Left ventricle myocardium inferior (tissue), 1 donor: ENCODE measurements around the gene MBD2. TPM values are rescaled to one million over a fixed set of nuclear protein-coding genes. Genes with fewer than 3 reads are reported as not detected.
A peak's percentile ranks its signal among the peaks of the same experiment; 100 is the strongest.

Experiments used
- DNase-seq: peaks from one replicate; pipeline ENCODE4 v3.0.0-alpha.2; 2020
- H3K27ac ChIP-seq: fragments of 200-600 bp; replicated peaks from 2 replicates; pipeline ENCODE4 v1.8.0; 2021
- H3K27me3 ChIP-seq: fragments of 200-600 bp; 2 replicates; pipeline ENCODE4 v1.8.0; 2021; ENCODE audit warnings: low read depth
- H3K36me3 ChIP-seq: fragments of 200-600 bp; 2 replicates; pipeline ENCODE4 v1.8.0; 2021
- H3K4me1 ChIP-seq: fragments of 200-600 bp; 2 replicates; pipeline ENCODE4 v1.8.0; 2021
- H3K4me3 ChIP-seq: fragments of 200-600 bp; 2 replicates; pipeline ENCODE4 v1.8.0; 2021; ENCODE audit warnings: mild to moderate bottlenecking, moderate library complexity
- H3K9me3 ChIP-seq: fragments of 200-600 bp; replicated peaks from 2 replicates; pipeline ENCODE4 v1.8.0; 2021
- CTCF ChIP-seq: fragments of 200-600 bp; IDR thresholded peaks from 2 replicates; pipeline ENCODE4 v1.8.0; 2021; ENCODE audit warnings: antibody characterized with exemption, mild to moderate bottlenecking, borderline replicate concordance
- intact Hi-C: fragments of 100-400 bp; cut with micrococcal nuclease; formaldehyde crosslinking; loops from one replicate; pipeline ENCODE4 v1.11.0; 2022
- total RNA-seq: library from RNA; stranded (reverse); fragmentation: NEBNext Ultra II Directional; extraction: Animal tissue kit (Norgen Biotek cat#: 25700); gene quantifications from one replicate; pipeline ENCODE4 v1.2.1, GENCODE V29; 2021
- donor health status: DM: no; HTN: yes; CAD: no; lungs with severe emphysema.

The MBD2 gene
- total RNA-seq, 1 donor from 2014 or later, result 43.7 TPM

DNA sequence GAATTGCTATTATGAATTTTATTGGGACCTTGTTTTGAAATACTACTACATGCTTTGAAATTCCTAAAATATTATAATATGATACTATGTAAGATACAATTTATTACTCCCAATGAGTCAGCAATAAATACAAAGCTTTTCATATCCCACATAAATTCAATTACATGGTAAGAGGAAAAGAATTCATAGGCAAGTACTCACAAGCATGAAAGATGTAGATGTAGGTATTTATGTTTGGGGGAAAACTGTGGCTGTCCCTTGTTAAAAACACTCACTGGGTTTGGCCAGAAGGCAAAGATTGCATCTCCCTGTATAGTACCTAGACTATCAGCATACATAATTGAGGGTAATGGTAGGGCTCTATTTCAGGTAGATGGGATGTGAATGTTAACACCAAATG, 90.4 kb downstream of the MBD2 start:
- Histone ChIP-seq H3K4me3 (no peak overlapping the region), H3K4me1 (peaks cover 7% of the 10 kb centered on the region), H3K27ac (no peak overlapping the region), H3K36me3 (no peaks in the 10 kb centered on the region), H3K9me3 (peaks cover 10% of the 10 kb centered on the region), H3K27me3 (no peaks in the 10 kb centered on the region)
- no peak for TF ChIP-seq CTCF
- intact Hi-C loops, result no loop called here
- no peak for DNase-seq

GRCh38 chr18:54130631-54131030, 93.8 kb downstream of the MBD2 start:
- Histone ChIP-seq H3K36me3 (no peaks in the 10 kb centered on the region), H3K27me3 (no peaks in the 10 kb centered on the region), H3K9me3 (no peaks in the 10 kb centered on the region), H3K4me3 (no peak overlapping the region), H3K4me1 (peaks cover 7% of the 10 kb centered on the region), H3K27ac (no peak overlapping the region)
- intact Hi-C loops, result no loop called here
- TF ChIP-seq CTCF, result no peak
- DNase-seq, result no peak

GRCh38 chr18:54130177-54130576, 94.3 kb downstream of the MBD2 start:
- no peak for TF ChIP-seq CTCF
- no peak overlapping the region for H3K27ac ChIP-seq
- no peaks in the 10 kb centered on the region for H3K27me3 ChIP-seq
- H3K36me3 ChIP-seq, result no peaks in the 10 kb centered on the region
- H3K4me3 ChIP-seq, result no peak overlapping the region
- H3K4me1 ChIP-seq, result peaks cover 7% of the 10 kb centered on the region
- intact Hi-C loops, result no loop called here
- H3K9me3 ChIP-seq, result no peaks in the 10 kb centered on the region
- no peak for DNase-seq

DNA sequence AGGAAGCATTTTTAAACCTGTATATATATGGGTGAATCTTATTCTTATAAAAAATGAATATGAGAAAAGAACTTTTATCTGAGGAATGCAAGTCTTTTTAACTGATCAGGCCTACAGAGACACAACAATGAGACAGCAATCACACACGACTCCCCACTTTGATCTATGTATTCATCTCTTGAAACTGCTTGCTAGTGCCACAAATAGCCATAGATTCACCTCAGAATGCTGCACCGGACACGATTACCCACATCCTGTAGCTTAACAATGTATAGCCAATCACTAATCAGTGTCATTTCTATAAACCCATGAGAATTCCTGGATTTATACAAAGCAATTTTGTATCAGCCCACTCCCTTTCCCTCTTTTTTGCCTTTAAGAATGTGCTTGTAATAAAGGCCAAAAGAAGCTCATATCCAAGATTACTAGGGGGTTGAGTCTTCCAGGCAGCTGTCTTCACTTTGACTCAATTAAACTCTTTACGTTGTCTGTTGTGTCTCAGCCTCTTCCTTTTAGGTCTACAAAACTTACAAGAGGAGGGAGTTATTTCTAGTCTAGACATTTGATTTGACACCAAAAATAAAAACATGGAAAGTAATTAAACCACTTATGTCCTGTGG, 94.9 kb downstream of the MBD2 start:
- Histone ChIP-seq H3K27me3 (no peaks in the 10 kb centered on the region), H3K4me3 (no peak overlapping the region), H3K9me3 (no peaks in the 10 kb centered on the region), H3K4me1 (peaks cover 7% of the 10 kb centered on the region), H3K27ac (no peak overlapping the region), H3K36me3 (no peaks in the 10 kb centered on the region)
- intact Hi-C loops, result no loop called here
- DNase-seq, result no peak
- TF ChIP-seq CTCF, result no peak

DNA sequence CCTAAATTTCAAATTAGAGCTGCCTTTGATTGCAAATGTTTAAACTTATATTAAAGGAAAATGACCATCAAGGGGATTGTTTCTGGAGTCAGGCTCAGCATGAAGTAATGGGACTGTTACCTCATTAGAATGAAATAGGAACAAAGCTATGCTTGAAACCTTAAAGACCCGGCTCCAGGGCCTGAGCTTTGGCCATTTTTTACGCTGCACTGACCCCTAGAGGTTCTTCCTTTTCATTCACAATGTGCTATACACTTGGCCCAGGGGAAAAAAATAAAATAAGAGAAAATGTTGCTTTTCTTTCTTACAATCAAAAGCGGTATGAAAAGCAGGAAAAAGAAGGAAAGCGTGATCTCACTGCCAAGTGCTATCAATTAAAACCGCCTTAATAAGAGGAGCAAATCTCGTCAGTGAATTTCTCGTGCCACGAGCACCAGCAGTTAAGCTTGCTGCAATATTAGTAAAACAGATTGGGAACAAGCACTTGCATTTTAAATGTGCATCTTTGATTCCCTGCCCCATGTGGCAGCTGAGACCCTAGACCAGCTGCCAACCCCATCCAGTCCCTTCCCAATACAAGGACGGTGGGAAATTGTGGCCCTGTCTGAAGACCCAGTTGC, 96.6 kb downstream of the MBD2 start:
- no peaks in the 10 kb centered on the region for H3K9me3 ChIP-seq
- H3K36me3 ChIP-seq, result no peaks in the 10 kb centered on the region
- H3K27ac ChIP-seq, result no peak overlapping the region
- H3K4me1 ChIP-seq, result peaks cover 7% of the 10 kb centered on the region
- DNase-seq, result no peak
- intact Hi-C loops, result no loop called here
- TF ChIP-seq CTCF, result peak; percentile 68
- H3K4me3 ChIP-seq, result no peak overlapping the region
- H3K27me3 ChIP-seq, result no peaks in the 10 kb centered on the region
